PC-3 (cell line): Measurements from ENCODE around the gene KCNB1. TPM values are rescaled to one million over a fixed set of nuclear protein-coding genes. Genes with fewer than 3 reads are reported as not detected.
A peak's percentile ranks its signal among the peaks of the same experiment; 100 is the strongest.
"Not testable (repeated sequence)": the region's sequence is repeated elsewhere in the genome, so short reads cannot be mapped to it uniquely, and the experiment has no call there.

Source experiments
- ATAC-seq: fragments of 200-7000 bp; cut with Tn5 transposase; 2 replicates; pipeline ENCODE4 v1.9.1; 2020; ENCODE audit warnings: mild to moderate bottlenecking, moderate library complexity
- BruUV-seq: library from RNA; stranded (reverse); fragments of 400-500 nt; replicated peaks from 2 replicates; lab custom pipeline; 2021; lab: Mats Ljungman, UMichigan
- CTCF ChIA-PET: fragments of 300-600 bp; sonication (Branson Sonifier 250); formaldehyde crosslinking; loops from one replicate; lab custom pipeline; 2022; ENCODE audit warnings: antibody characterized with exemption; lab: Charles Lee
- POLR2A ChIA-PET: fragments of 300-600 bp; sonication (Branson Sonifier 250); formaldehyde crosslinking; loops from one replicate; lab custom pipeline; 2022; ENCODE audit warnings: antibody characterized with exemption; ENCODE audit not compliant: unreplicated experiment; lab: Charles Lee
- DNase-seq: peaks from one replicate; pipeline ENCODE4 v3.0.0-alpha.2; 2015
- H2AFZ ChIP-seq: fragments of 300-600 bp; sonication (generic); 2 replicates; pipeline ENCODE4 v1.6.0; 2016; ENCODE audit warnings: antibody characterized with exemption, low read length
- H3F3A ChIP-seq: fragments of 300-600 bp; sonication (generic); one replicate; pipeline ENCODE4 v1.6.0; 2017; ENCODE audit warnings: antibody characterized with exemption, low read length, control low read depth, mild to moderate bottlenecking; ENCODE audit not compliant: unreplicated experiment
- H3K27ac ChIP-seq: fragments of 300-600 bp; sonication (generic); 2 replicates; pipeline ENCODE4 v1.5.1; 2016; ENCODE audit warnings: mild to moderate bottlenecking, low read length
- H3K27me3 ChIP-seq: fragments of 300-600 bp; sonication (generic); 2 replicates; pipeline ENCODE4 v1.6.1; 2016; ENCODE audit warnings: low read length, mixed read lengths
- H3K36me3 ChIP-seq: fragments of 300-600 bp; sonication (generic); 2 replicates; pipeline ENCODE4 v1.6.1; 2016; ENCODE audit warnings: low read depth, mixed run types, low read length, mixed read lengths
- H3K4me1 ChIP-seq: fragments of 300-600 bp; sonication (generic); 2 replicates; pipeline ENCODE4 v1.5.1; 2016; ENCODE audit warnings: low read length; ENCODE audit not compliant: insufficient read depth
- H3K4me2 ChIP-seq: fragments of 300-600 bp; sonication (generic); 2 replicates; pipeline ENCODE4 v1.6.0; 2016; ENCODE audit warnings: low read length
- H3K4me3 ChIP-seq: fragments of 300-600 bp; sonication (generic); 2 replicates; pipeline ENCODE4 v1.5.1; 2016; ENCODE audit warnings: mild to moderate bottlenecking, low read length, mixed read lengths
- H3K79me2 ChIP-seq: fragments of 300-600 bp; sonication (generic); 2 replicates; pipeline ENCODE4 v1.6.1; 2017; ENCODE audit warnings: low read length, mixed read lengths
- H3K9ac ChIP-seq: fragments of 300-600 bp; sonication (generic); 2 replicates; pipeline ENCODE4 v1.6.0; 2016; ENCODE audit warnings: mild to moderate bottlenecking, low read length
- H3K9me2 ChIP-seq: fragments of 300-600 bp; sonication (generic); replicated peaks from 2 replicates; pipeline ENCODE4 v1.6.1; 2016; ENCODE audit warnings: mixed run types, low read length, mixed read lengths
- H3K9me3 ChIP-seq: fragments of 300-600 bp; sonication (generic); 2 replicates; pipeline ENCODE4 v1.6.1; 2016; ENCODE audit warnings: low read length, mixed read lengths
- H4K20me1 ChIP-seq: fragments of 300-600 bp; sonication (generic); 2 replicates; pipeline ENCODE4 v1.6.1; 2016; ENCODE audit warnings: low read length, mixed read lengths
- CTCF ChIP-seq: fragments of 300-600 bp; sonication (generic); conservative IDR thresholded peaks from 2 replicates; pipeline ENCODE4 v1.5.1; 2017; ENCODE audit warnings: antibody characterized with exemption, low read depth, mild to moderate bottlenecking, low read length
- EZH2 ChIP-seq: fragments of 300-600 bp; sonication (generic); IDR thresholded peaks from one replicate; pipeline ENCODE4 v1.6.1; 2017; ENCODE audit warnings: antibody characterized with exemption, mild to moderate bottlenecking, low read length; ENCODE audit not compliant: unreplicated experiment
- EZH2phosphoT487 ChIP-seq: fragments of 300-600 bp; sonication (generic); IDR thresholded peaks from 2 replicates; pipeline ENCODE4 v1.6.1; 2018; ENCODE audit warnings: mild to moderate bottlenecking, antibody characterized with exemption, low read length, borderline replicate concordance
- intact Hi-C: fragments of 100-400 bp; cut with micrococcal nuclease; formaldehyde crosslinking; loops from 2 replicates; pipeline ENCODE4 v1.9.0; 2023
- total RNA-seq: library from RNA; depleted of rRNA; stranded (reverse); fragments of >200 nt; gene quantifications from 2 replicates; pipeline ENCODE4 v1.2.3, GENCODE V29; 2014

The KCNB1 gene
- total RNA-seq, 1 experiment from 2014 or later: 0.04 TPM

GRCh38 chr20:49318091-49318429 lies 164.4 kb downstream of the KCNB1 start:
- TF ChIP-seq EZH2phosphoT487: no peak
- no peak for TF ChIP-seq CTCF
- no peak for TF ChIP-seq EZH2
- BruUV-seq: no TSS peak
- no peak overlapping the region for H3K9ac ChIP-seq
- H3K27me3 ChIP-seq: peaks cover 52% of the 10 kb centered on the region
- ChIA-PET CTCF (no interaction called here), POLR2A (no interaction called here)
- H3K36me3 ChIP-seq: no peaks in the 10 kb centered on the region
- no peak overlapping the region for H3K27ac ChIP-seq
- no peaks in the 10 kb centered on the region for H3K9me2 ChIP-seq
- ATAC-seq: no peak
- no peaks in the 10 kb centered on the region for H3K79me2 ChIP-seq
- H3F3A ChIP-seq: no peaks in the 10 kb centered on the region
- no peaks in the 10 kb centered on the region for H4K20me1 ChIP-seq
- H3K9me3 ChIP-seq: no peaks in the 10 kb centered on the region
- intact Hi-C loops: no loop called here
- H3K4me2 ChIP-seq: peak overlapping the region; percentile 61
- no peak for DNase-seq
- H2AFZ ChIP-seq: peak overlapping the region; percentile 55; the same call in 1 of the 2 replicates
- H3K4me3 ChIP-seq: peak overlapping the region; percentile 43; the same call in 1 of the 2 replicates
- H3K4me1 ChIP-seq: no peaks in the 10 kb centered on the region

DNA sequence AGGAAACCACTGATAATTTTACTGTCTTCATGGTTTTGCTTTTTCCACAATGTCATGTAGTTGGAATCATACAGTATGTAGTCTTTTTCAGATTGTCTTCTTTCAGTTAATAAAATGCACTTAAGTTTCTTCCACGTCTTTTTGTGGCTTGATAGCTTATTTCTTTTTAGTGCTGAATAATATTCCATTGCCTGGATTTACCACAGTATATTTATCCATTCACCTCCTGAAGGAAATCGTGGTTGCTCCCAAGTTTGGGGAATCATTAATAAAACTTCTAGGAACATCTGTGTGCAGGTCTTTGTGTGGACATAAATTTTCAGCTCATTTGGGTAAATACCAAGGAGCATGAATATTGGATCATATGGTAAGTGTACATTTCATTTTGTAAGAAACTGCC lies 165.8 kb downstream of the KCNB1 start:
- H3K79me2 ChIP-seq: no peaks in the 10 kb centered on the region
- POLR2A ChIA-PET: no interaction called here
- peaks cover 52% of the 10 kb centered on the region for H3K27me3 ChIP-seq
- no peak overlapping the region for H3K4me3 ChIP-seq
- H3K9me2 ChIP-seq: no peaks in the 10 kb centered on the region
- H3K9ac ChIP-seq: no peak overlapping the region
- TF ChIP-seq CTCF (no peak), EZH2phosphoT487 (no peak), EZH2 (no peak)
- no peaks in the 10 kb centered on the region for H3K4me1 ChIP-seq
- CTCF ChIA-PET: no interaction called here
- H3F3A ChIP-seq: no peaks in the 10 kb centered on the region
- ATAC-seq (no peak), DNase-seq (no peak)
- no TSS peak for BruUV-seq
- intact Hi-C loops: no loop called here
- no peak overlapping the region for H3K4me2 ChIP-seq
- H3K36me3 ChIP-seq: no peaks in the 10 kb centered on the region
- no peak overlapping the region for H3K27ac ChIP-seq
- no peaks in the 10 kb centered on the region for H3K9me3 ChIP-seq
- no peaks in the 10 kb centered on the region for H4K20me1 ChIP-seq
- no peak overlapping the region for H2AFZ ChIP-seq

- TF ChIP-seq EZH2phosphoT487 (no peak), CTCF (no peak), EZH2 (no peak)
- H3K36me3 ChIP-seq: no peaks in the 10 kb centered on the region
- ChIA-PET CTCF (no interaction called here), POLR2A (no interaction called here)
- H3K79me2 ChIP-seq: no peaks in the 10 kb centered on the region
- no peaks in the 10 kb centered on the region for H3F3A ChIP-seq
- H2AFZ ChIP-seq: no peak overlapping the region
- intact Hi-C loops: no loop called here
- H3K27me3 ChIP-seq: peaks cover 52% of the 10 kb centered on the region
- H4K20me1 ChIP-seq: no peaks in the 10 kb centered on the region
- 0 out of 2 replicates have a peak, but pooled peaks cover 5% of the 10 kb centered on the region for H3K4me1 ChIP-seq
- H3K9me2 ChIP-seq: no peaks in the 10 kb centered on the region
- BruUV-seq: no TSS peak
- H3K9ac ChIP-seq: no peak overlapping the region
- ATAC-seq (no peak), DNase-seq (no peak)
- no peak overlapping the region for H3K4me3 ChIP-seq
- H3K27ac ChIP-seq: no peak overlapping the region
- no peaks in the 10 kb centered on the region for H3K9me3 ChIP-seq
- H3K4me2 ChIP-seq: no peak overlapping the region
Observed at GRCh38 chr20:49315580-49315979, 166.9 kb downstream of the KCNB1 start.

- H3K4me1 ChIP-seq, BruUV-seq, H4K20me1 ChIP-seq, H3K79me2 ChIP-seq, ATAC-seq, H3K4me2 ChIP-seq, intact Hi-C loops, DNase-seq, H3K9me3 ChIP-seq, H3K9ac ChIP-seq, H3F3A ChIP-seq, H2AFZ ChIP-seq, H3K27ac ChIP-seq, H3K4me3 ChIP-seq, H3K36me3 ChIP-seq, H3K9me2 ChIP-seq, POLR2A ChIA-PET: not testable (repeated sequence)
- peaks cover 44% of the 10 kb centered on the region for H3K27me3 ChIP-seq
- CTCF ChIA-PET: interaction anchor here (0.5 kb wide), 1 partner anchor 162 kb away, joined by 3 read pairs; no protein-coding TSS in a partner anchor
Observed at GRCh38 chr20:49314052-49314451, 168.4 kb downstream of the KCNB1 start.
